LNCaP clone FGC (cell line): ENCODE measurements around the gene ADAMTS6.
"Not testable (repeated sequence)": the region's sequence is repeated elsewhere in the genome, so short reads cannot be mapped to it uniquely, and the experiment has no call there.

Source experiments
- DNase-seq: peaks from one replicate; pipeline ENCODE4 v3.0.0-alpha.2; 2011; ENCODE audit warnings: low read depth
- H3K4me3 ChIP-seq: 2 replicates; pipeline ENCODE4 v1.5.1; 2011; ENCODE audit warnings: mild to moderate bottlenecking, low read depth, low read length, control low read depth
- TF ChIP-seq, protein P1 (sequence below): IDR thresholded peaks from 2 replicates; pipeline ENCODE4 v1.5.1; 2012; ENCODE audit warnings: mild to moderate bottlenecking; ENCODE audit not compliant: control insufficient read depth, insufficient read depth; ENCODE audit errors: extremely low read depth

ADAMTS6 gene

DNA sequence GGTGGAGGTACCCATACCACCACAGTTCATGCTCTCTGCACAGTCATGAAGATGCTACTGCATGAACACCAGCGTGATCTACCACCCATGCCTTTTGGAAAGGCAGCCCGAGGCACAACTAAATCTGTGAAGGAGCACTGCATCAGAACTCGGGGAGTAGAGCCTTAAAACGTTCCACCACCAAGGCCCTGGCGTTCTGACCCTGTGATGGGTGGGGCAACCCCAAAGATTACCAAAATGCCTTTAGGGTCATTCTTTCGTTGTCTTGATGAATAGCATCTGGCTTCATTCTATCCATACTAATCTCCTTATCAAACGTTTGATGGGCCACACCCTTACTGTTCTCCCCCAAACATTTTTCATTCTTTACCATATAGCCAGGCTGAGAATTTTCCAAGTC lies 97.9 kb downstream of the ADAMTS6 start:
- TF ChIP-seq, protein P1, sequence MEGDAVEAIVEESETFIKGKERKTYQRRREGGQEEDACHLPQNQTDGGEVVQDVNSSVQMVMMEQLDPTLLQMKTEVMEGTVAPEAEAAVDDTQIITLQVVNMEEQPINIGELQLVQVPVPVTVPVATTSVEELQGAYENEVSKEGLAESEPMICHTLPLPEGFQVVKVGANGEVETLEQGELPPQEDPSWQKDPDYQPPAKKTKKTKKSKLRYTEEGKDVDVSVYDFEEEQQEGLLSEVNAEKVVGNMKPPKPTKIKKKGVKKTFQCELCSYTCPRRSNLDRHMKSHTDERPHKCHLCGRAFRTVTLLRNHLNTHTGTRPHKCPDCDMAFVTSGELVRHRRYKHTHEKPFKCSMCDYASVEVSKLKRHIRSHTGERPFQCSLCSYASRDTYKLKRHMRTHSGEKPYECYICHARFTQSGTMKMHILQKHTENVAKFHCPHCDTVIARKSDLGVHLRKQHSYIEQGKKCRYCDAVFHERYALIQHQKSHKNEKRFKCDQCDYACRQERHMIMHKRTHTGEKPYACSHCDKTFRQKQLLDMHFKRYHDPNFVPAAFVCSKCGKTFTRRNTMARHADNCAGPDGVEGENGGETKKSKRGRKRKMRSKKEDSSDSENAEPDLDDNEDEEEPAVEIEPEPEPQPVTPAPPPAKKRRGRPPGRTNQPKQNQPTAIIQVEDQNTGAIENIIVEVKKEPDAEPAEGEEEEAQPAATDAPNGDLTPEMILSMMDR: no peak
- DNase-seq: no peak

DNA sequence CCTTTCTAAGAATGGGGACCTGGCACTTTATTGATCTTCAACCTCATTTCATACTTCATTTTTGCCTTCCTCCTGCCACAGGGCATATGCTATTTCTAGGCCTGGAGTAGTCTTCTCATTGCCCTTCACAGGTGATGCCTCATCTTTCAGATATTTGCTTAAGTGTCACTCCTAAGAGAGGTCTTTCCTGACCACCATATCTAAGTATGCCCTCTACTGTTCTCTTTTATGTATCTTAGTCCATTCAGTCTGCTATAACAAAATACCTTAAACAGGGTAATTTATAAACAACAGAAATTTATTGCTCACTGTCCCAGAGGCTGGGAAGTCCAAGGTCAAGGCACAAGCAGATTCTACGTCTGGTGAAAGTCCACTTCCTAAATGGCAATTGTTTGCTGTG lies 99.1 kb downstream of the ADAMTS6 start:
- H3K4me3 ChIP-seq: no peak overlapping the region
- DNase-seq: no peak
- TF ChIP-seq, protein P1: no peak

More for the DNA sequence above, 97.9 kb downstream of the ADAMTS6 start:
- H3K4me3 ChIP-seq: no peak overlapping the region

DNA sequence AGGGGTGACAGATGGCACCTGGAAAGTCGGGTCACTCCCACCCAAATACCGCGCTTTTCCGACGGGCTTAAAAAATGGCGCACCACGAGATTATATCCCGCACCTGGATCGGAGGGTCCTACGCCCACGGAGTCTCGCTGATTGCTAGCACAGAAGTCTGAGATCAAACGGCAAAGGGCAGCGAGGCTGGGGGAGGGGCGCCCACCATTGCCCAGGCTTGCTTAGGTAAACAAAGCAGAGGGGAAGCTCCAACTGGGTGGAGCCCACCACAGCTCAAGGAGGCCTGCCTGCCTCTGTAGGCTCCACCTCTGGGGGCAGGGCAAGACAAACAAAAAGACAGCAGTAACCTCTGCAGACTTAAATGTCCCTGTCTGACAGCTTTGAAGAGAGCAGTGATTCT lies 111.2 kb downstream of the ADAMTS6 start:
- not testable (repeated sequence) for DNase-seq, H3K4me3 ChIP-seq

DNA sequence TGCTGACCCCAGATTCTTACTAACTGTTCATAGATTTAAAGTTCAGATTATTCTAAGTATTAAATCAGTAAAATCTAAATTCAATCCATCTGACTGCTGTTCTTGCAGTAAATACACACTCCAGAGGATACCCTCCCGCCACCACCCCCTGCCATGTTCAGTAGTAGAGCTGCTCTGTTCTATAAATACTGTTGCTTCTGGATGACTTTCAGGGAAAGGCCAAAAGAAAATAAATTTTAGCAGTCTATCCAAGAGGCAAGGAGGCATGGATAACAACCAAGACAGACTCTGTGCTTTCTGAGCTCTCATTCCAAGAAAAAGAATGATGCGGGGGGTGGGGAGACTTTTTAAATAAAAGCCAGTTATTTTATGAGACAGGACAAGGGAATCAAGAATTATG lies 115.1 kb downstream of the ADAMTS6 start:
- DNase-seq: no peak
- TF ChIP-seq, protein P1: no peak
- no peak overlapping the region for H3K4me3 ChIP-seq

DNA sequence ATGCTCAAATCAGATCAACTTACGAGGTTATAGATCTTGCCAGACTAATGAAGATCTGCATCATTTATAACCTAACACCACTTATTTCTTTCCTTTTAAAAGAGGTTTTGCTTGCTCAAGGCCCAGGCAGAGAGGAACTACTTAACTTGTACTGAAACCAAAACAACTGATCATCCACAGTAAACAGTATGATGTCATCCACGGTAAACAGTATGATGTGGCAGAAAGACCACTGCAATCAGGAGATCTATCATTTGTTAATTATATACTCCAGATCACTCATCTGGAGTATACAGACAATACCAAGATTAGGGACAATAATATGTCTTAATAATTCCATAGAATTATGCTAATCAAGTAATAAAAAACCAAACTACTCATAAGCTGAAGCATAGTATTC lies 116.8 kb downstream of the ADAMTS6 start:
- no peak overlapping the region for H3K4me3 ChIP-seq
- TF ChIP-seq, protein P1: no peak
- no peak for DNase-seq

DNA sequence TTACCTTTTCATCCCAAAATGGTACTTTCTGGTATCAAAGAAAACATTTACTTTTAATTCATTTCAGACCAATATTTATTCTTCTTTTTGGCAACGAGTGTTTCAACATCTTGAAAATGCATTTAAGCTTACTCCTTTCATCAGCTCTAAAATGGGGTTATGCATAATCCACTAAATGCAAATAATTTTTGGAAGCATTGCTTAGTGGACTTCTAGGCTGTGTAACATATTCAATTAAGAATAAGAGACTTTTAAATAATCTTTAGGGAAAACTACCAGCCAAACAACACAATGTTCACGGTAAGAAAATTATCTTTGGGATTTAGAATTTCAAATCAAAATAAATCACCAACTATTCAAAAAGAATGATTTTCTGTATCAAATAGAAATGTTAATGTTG lies 118.2 kb downstream of the ADAMTS6 start:
- no peak for DNase-seq
- TF ChIP-seq, protein P1: no peak
- H3K4me3 ChIP-seq: no peak overlapping the region

DNA sequence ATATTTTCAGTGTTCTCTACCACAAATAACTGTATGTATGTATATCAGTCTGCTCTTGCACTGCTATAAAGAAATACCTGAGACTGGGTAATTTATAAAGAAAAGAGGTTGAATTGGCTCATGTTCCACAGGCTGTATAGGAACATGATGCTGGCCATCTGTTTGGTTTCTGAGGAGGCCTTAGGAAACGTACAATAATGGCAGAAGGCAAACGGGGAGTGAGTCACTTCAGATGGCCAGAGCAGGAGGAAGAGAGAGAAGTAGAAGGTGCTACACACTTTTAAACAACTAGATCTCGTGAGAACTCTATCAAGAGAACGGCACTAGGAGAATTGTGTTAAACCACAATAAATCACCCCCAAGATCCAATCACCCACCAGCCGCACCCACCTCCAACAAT lies 121.7 kb downstream of the ADAMTS6 start:
- TF ChIP-seq, protein P1: no peak
- no peak overlapping the region for H3K4me3 ChIP-seq
- DNase-seq: no peak
